ENCODE results near the gene CCNC. TPM values are rescaled to one million over a fixed set of nuclear protein-coding genes. Genes with fewer than 3 reads are reported as not detected.

CCNC gene
- total RNA-seq, 1 experiment from 2014 or later: 99.1 TPM

GRCh38 chr6:99498421-99498820 lies 70.0 kb downstream of the CCNC start:
- Histone ChIP-seq H3K27me3 (replicated peaks; ENCODE audit: insufficient read depth, low read depth, low read length, poor library complexity) (no peaks in the 10 kb centered on the region), H3K36me3 (ENCODE audit: insufficient read depth, low read length, poor library complexity, severe bottlenecking) (peaks cover 29% of the 10 kb centered on the region), H3K4me1 (ENCODE audit: insufficient read depth, low read length, poor library complexity, severe bottlenecking) (peaks cover 24% of the 10 kb centered on the region), H3K27ac (ENCODE audit: low read depth, low read length, poor library complexity, severe bottlenecking) (no peak overlapping the region), H3K4me3 (ENCODE audit: low read depth, low read length, poor library complexity, severe bottlenecking) (no peak overlapping the region), H3K9me3 (ENCODE audit: low read depth, low read length, poor library complexity, severe bottlenecking) (no peaks in the 10 kb centered on the region)
- POLR2A ChIA-PET (ENCODE audit: low non-redundant PET): no interaction called here
- intact Hi-C loops (cut with micrococcal nuclease; ENCODE audit: unreplicated experiment): no loop called here
- CTCF ChIA-PET: no interaction called here
- BruUV-seq (replicated peaks): no TSS peak
- peak; percentile 15 for DNase-seq (ENCODE audit: low spot score)
- TF ChIP-seq EZH2 (IDR thresholded peaks at IDR 0.05; ENCODE audit: borderline replicate concordance, low read depth, low read length, poor library complexity, severe bottlenecking): no peak
- TF ChIP-seq, protein P1, sequence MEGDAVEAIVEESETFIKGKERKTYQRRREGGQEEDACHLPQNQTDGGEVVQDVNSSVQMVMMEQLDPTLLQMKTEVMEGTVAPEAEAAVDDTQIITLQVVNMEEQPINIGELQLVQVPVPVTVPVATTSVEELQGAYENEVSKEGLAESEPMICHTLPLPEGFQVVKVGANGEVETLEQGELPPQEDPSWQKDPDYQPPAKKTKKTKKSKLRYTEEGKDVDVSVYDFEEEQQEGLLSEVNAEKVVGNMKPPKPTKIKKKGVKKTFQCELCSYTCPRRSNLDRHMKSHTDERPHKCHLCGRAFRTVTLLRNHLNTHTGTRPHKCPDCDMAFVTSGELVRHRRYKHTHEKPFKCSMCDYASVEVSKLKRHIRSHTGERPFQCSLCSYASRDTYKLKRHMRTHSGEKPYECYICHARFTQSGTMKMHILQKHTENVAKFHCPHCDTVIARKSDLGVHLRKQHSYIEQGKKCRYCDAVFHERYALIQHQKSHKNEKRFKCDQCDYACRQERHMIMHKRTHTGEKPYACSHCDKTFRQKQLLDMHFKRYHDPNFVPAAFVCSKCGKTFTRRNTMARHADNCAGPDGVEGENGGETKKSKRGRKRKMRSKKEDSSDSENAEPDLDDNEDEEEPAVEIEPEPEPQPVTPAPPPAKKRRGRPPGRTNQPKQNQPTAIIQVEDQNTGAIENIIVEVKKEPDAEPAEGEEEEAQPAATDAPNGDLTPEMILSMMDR (conservative IDR thresholded peaks at IDR 0.05; ENCODE audit: low read depth, low read length): no peak

DNA sequence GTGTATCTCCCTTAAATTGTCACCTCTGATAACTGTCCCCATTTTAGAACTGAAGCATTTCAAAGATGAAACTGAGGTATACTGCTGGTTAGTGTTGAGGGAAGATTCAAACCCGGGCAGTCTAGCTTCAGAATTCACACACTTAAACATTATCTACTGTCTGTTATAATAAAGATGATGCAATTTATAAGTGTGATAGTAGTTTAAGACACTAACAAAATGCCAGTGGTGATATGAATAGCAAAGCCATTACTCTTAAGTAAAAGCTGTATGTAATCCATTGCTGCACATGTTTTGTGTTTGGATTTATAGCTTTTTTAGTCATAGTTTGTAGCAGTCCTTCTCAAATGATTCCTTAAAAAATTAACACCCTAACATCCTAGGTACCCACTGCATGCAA lies 73.0 kb downstream of the CCNC start:
- no peak for TF ChIP-seq EZH2 (IDR thresholded peaks at IDR 0.05; ENCODE audit: borderline replicate concordance, low read depth, low read length, poor library complexity, severe bottlenecking)
- TF ChIP-seq, protein P1 (conservative IDR thresholded peaks at IDR 0.05; ENCODE audit: low read depth, low read length): no peak
- POLR2A ChIA-PET (ENCODE audit: low non-redundant PET): no interaction called here
- H3K4me3 ChIP-seq (ENCODE audit: low read depth, low read length, poor library complexity, severe bottlenecking): no peak overlapping the region

More for the DNA sequence above, 73.0 kb downstream of the CCNC start:
- no peaks in the 10 kb centered on the region for H3K27me3 ChIP-seq (replicated peaks; ENCODE audit: insufficient read depth, low read depth, low read length, poor library complexity)
- peaks cover 8% of the 10 kb centered on the region for H3K36me3 ChIP-seq (ENCODE audit: insufficient read depth, low read length, poor library complexity, severe bottlenecking)
- no peak overlapping the region for H3K27ac ChIP-seq (ENCODE audit: low read depth, low read length, poor library complexity, severe bottlenecking)
- no peak for DNase-seq (ENCODE audit: low spot score)
- CTCF ChIA-PET: no interaction called here
- no TSS peak for BruUV-seq (replicated peaks)
- no peaks in the 10 kb centered on the region for H3K9me3 ChIP-seq (ENCODE audit: low read depth, low read length, poor library complexity, severe bottlenecking)
- peaks cover 24% of the 10 kb centered on the region for H3K4me1 ChIP-seq (ENCODE audit: insufficient read depth, low read length, poor library complexity, severe bottlenecking)
- intact Hi-C loops (cut with micrococcal nuclease; ENCODE audit: unreplicated experiment): no loop called here

Other genes starting within 250 kb of the CCNC start
- gene FAXC, start 219.0 kb downstream of the CCNC start, total RNA-seq (2021): 6.2 and 7.8 TPM in 2 replicates
- 15.9 and 21.7 TPM in 2 replicates for gene COQ3, start 174.5 kb downstream of the CCNC start, total RNA-seq (2021)
- gene PNISR, start 143.4 kb downstream of the CCNC start, total RNA-seq (2021): 147 TPM in 2 replicates
- gene USP45, start 53.2 kb downstream of the CCNC start, total RNA-seq (2021): 17.4 and 19.0 TPM in 2 replicates
- gene PRDM13, start 38.2 kb upstream of the CCNC start, total RNA-seq (2021): 0.58 and 1.2 TPM in 2 replicates

All from A673 (cell line).